HEK293 (cell line): ENCODE data around the gene CETN3.

ENCODE experiments used
- CTCF ChIA-PET: fragments of 350-600 bp; formaldehyde crosslinking; extraction: SDS; loops from one replicate; lab custom pipeline; 2021; ENCODE audit warnings: antibody characterized with exemption; lab: Yijun Ruan, JAX
- POLR2A ChIA-PET: fragments of 300-600 bp; formaldehyde crosslinking; extraction: SDS; loops from one replicate; lab custom pipeline; 2020; ENCODE audit warnings: antibody characterized with exemption, inconsistent platforms; lab: Yijun Ruan, JAX
- H3K27ac ChIP-seq: fragments of 200-500 bp; sonication (Bioruptor generic); 2 replicates; pipeline ENCODE4 v1.5.1; 2014; ENCODE audit warnings: low read depth, low read length, control low read depth, inconsistent platforms; ENCODE audit errors: extremely low read depth
- H3K36me3 ChIP-seq, 2 experiments: fragments of 200-500 bp in 1 of 2; sonication (Bioruptor generic) in 1 of 2; 1 replicate in 1 of 2; 2 replicates in 1 of 2; pipeline ENCODE4 v1.5.1; 2014 to 2017; ENCODE audit warnings: inconsistent platforms in 2 of 2, low read length in 2 of 2; ENCODE audit not compliant: control insufficient read depth in 2 of 2, insufficient read depth in 1 of 2
- H3K4me1 ChIP-seq: fragments of 200-500 bp; sonication (Bioruptor generic); 2 replicates; pipeline ENCODE4 v1.5.1; 2014; ENCODE audit warnings: mild to moderate bottlenecking, low read length, inconsistent platforms; ENCODE audit not compliant: control insufficient read depth, insufficient read depth
- H3K4me3 ChIP-seq: 2 replicates; pipeline ENCODE4 v1.5.1; 2011; ENCODE audit warnings: low read depth, mild to moderate bottlenecking, control low read depth, low read length, moderate library complexity
- H3K9me3 ChIP-seq: fragments of 200-500 bp; sonication (Bioruptor generic); 2 replicates; pipeline ENCODE4 v1.5.1; 2014; ENCODE audit warnings: low read depth, low read length, inconsistent platforms; ENCODE audit not compliant: control insufficient read depth, insufficient read depth
- BCL11A ChIP-seq: fragments of 450-650 bp; formaldehyde crosslinking; IDR thresholded peaks from 2 replicates; pipeline ENCODE4 v1.5.1; 2016; ENCODE audit warnings: low read depth, missing biosample characterization, missing genetic modification characterization
- GLI4 ChIP-seq: fragments of 450-650 bp; formaldehyde crosslinking; IDR thresholded peaks from 2 replicates; pipeline ENCODE4 v1.5.1; 2016; ENCODE audit warnings: missing biosample characterization, missing genetic modification characterization
- KLF1 ChIP-seq: fragments of 450-650 bp; formaldehyde crosslinking; IDR thresholded peaks from 2 replicates; pipeline ENCODE4 v1.5.1; 2016; ENCODE audit warnings: missing biosample characterization, missing genetic modification characterization
- KLF8 ChIP-seq: fragments of 450-650 bp; formaldehyde crosslinking; IDR thresholded peaks from 2 replicates; pipeline ENCODE4 v1.5.1; 2016; ENCODE audit warnings: missing biosample characterization, missing genetic modification characterization
- WT1 ChIP-seq: fragments of 450-650 bp; formaldehyde crosslinking; IDR thresholded peaks from 2 replicates; pipeline ENCODE4 v1.5.1; 2016; ENCODE audit warnings: missing biosample characterization, missing genetic modification characterization
- ZBTB20 ChIP-seq: fragments of 450-650 bp; formaldehyde crosslinking; IDR thresholded peaks from 2 replicates; pipeline ENCODE4 v1.5.1; 2016; ENCODE audit warnings: missing biosample characterization, missing genetic modification characterization
- ZEB2 ChIP-seq: fragments of 450-650 bp; formaldehyde crosslinking; IDR thresholded peaks from 2 replicates; pipeline ENCODE4 v1.5.1; 2016; ENCODE audit warnings: missing biosample characterization, missing genetic modification characterization
- ZNF140 ChIP-seq: fragments of 450-650 bp; formaldehyde crosslinking; IDR thresholded peaks from 2 replicates; pipeline ENCODE4 v1.5.1; 2016; ENCODE audit warnings: missing biosample characterization, missing genetic modification characterization
- ZNF146 ChIP-seq: fragments of 450-650 bp; formaldehyde crosslinking; IDR thresholded peaks from 2 replicates; pipeline ENCODE4 v1.5.1; 2016; ENCODE audit warnings: missing biosample characterization, missing genetic modification characterization
- ZNF155 ChIP-seq: fragments of 450-650 bp; formaldehyde crosslinking; IDR thresholded peaks from 2 replicates; pipeline ENCODE4 v1.5.1; 2016; ENCODE audit warnings: missing biosample characterization, missing genetic modification characterization
- ZNF391 ChIP-seq: fragments of 450-650 bp; formaldehyde crosslinking; IDR thresholded peaks from 2 replicates; pipeline ENCODE4 v1.5.1; 2016; ENCODE audit warnings: low read depth, missing biosample characterization, missing genetic modification characterization, borderline replicate concordance
- ZNF423 ChIP-seq: fragments of 450-650 bp; formaldehyde crosslinking; IDR thresholded peaks from 2 replicates; pipeline ENCODE4 v1.5.1; 2016; ENCODE audit warnings: missing biosample characterization, missing genetic modification characterization
- ZNF529 ChIP-seq: fragments of 450-650 bp; formaldehyde crosslinking; IDR thresholded peaks from 2 replicates; pipeline ENCODE4 v1.5.1; 2017; ENCODE audit warnings: missing genetic modification characterization, missing biosample characterization; ENCODE audit not compliant: insufficient replicate concordance
- ZNF624 ChIP-seq: fragments of 450-650 bp; formaldehyde crosslinking; IDR thresholded peaks from 2 replicates; pipeline ENCODE4 v1.5.1; 2017; ENCODE audit warnings: missing biosample characterization, missing genetic modification characterization
- ZNF707 ChIP-seq: fragments of 450-650 bp; formaldehyde crosslinking; IDR thresholded peaks from 2 replicates; pipeline ENCODE4 v1.5.1; 2016; ENCODE audit warnings: missing biosample characterization, missing genetic modification characterization
- ZNF768 ChIP-seq: fragments of 450-650 bp; formaldehyde crosslinking; IDR thresholded peaks from 2 replicates; pipeline ENCODE4 v1.5.1; 2018; ENCODE audit warnings: missing biosample characterization, mild to moderate bottlenecking, missing genetic modification characterization
- TF ChIP-seq, protein P1 (sequence below): fragments of 450-650 bp; formaldehyde crosslinking; IDR thresholded peaks from 2 replicates; pipeline ENCODE4 v1.5.1; 2016; ENCODE audit warnings: missing biosample characterization, missing genetic modification characterization
- TF ChIP-seq, protein P2 (sequence below): fragments of 450-650 bp; formaldehyde crosslinking; IDR thresholded peaks from 2 replicates; pipeline ENCODE4 v1.5.1; 2016; ENCODE audit warnings: missing biosample characterization, missing genetic modification characterization
- TF ChIP-seq, protein P3 (sequence below): fragments of 450-650 bp; formaldehyde crosslinking; IDR thresholded peaks from 2 replicates; pipeline ENCODE4 v1.5.1; 2017; ENCODE audit warnings: missing biosample characterization, missing genetic modification characterization
- TF ChIP-seq, protein P4 (sequence below): fragments of 450-650 bp; formaldehyde crosslinking; IDR thresholded peaks from 2 replicates; pipeline ENCODE4 v1.5.1; 2016; ENCODE audit warnings: missing biosample characterization, missing genetic modification characterization, low read depth
- TF ChIP-seq, protein P5 (sequence below): fragments of 450-650 bp; formaldehyde crosslinking; IDR thresholded peaks from 2 replicates; pipeline ENCODE4 v1.5.1; 2016; ENCODE audit warnings: missing biosample characterization, missing genetic modification characterization, low read depth

Gene CETN3

DNA sequence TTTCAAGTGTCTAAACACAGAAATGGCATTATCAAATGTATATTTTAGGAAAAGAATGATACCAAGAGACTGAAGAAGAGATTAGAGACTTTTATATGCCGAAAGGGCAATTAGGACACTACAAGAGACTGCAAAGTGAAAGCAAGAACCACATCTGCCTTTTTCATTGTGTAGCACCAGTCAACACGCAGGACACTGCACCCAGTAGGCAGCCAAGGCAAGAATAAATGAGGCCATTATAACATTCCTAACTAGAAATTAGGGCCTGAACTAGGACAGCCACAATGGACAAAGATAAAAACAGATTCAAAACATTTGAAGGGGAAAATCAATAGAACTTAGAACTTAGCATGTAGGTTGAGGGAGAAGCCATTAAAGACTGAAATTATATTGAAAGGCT lies 10.8 kb downstream of the CETN3 start:
- TF ChIP-seq ZNF155 (tag by site-specific recombination): no peak
- TF ChIP-seq, protein P1, sequence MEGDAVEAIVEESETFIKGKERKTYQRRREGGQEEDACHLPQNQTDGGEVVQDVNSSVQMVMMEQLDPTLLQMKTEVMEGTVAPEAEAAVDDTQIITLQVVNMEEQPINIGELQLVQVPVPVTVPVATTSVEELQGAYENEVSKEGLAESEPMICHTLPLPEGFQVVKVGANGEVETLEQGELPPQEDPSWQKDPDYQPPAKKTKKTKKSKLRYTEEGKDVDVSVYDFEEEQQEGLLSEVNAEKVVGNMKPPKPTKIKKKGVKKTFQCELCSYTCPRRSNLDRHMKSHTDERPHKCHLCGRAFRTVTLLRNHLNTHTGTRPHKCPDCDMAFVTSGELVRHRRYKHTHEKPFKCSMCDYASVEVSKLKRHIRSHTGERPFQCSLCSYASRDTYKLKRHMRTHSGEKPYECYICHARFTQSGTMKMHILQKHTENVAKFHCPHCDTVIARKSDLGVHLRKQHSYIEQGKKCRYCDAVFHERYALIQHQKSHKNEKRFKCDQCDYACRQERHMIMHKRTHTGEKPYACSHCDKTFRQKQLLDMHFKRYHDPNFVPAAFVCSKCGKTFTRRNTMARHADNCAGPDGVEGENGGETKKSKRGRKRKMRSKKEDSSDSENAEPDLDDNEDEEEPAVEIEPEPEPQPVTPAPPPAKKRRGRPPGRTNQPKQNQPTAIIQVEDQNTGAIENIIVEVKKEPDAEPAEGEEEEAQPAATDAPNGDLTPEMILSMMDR (tag by site-specific recombination): no peak
- TF ChIP-seq ZBTB20 (tag by site-specific recombination): no peak
- TF ChIP-seq, protein P2, sequence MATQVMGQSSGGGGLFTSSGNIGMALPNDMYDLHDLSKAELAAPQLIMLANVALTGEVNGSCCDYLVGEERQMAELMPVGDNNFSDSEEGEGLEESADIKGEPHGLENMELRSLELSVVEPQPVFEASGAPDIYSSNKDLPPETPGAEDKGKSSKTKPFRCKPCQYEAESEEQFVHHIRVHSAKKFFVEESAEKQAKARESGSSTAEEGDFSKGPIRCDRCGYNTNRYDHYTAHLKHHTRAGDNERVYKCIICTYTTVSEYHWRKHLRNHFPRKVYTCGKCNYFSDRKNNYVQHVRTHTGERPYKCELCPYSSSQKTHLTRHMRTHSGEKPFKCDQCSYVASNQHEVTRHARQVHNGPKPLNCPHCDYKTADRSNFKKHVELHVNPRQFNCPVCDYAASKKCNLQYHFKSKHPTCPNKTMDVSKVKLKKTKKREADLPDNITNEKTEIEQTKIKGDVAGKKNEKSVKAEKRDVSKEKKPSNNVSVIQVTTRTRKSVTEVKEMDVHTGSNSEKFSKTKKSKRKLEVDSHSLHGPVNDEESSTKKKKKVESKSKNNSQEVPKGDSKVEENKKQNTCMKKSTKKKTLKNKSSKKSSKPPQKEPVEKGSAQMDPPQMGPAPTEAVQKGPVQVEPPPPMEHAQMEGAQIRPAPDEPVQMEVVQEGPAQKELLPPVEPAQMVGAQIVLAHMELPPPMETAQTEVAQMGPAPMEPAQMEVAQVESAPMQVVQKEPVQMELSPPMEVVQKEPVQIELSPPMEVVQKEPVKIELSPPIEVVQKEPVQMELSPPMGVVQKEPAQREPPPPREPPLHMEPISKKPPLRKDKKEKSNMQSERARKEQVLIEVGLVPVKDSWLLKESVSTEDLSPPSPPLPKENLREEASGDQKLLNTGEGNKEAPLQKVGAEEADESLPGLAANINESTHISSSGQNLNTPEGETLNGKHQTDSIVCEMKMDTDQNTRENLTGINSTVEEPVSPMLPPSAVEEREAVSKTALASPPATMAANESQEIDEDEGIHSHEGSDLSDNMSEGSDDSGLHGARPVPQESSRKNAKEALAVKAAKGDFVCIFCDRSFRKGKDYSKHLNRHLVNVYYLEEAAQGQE (tag by site-specific recombination): no peak
- TF ChIP-seq, protein P3, sequence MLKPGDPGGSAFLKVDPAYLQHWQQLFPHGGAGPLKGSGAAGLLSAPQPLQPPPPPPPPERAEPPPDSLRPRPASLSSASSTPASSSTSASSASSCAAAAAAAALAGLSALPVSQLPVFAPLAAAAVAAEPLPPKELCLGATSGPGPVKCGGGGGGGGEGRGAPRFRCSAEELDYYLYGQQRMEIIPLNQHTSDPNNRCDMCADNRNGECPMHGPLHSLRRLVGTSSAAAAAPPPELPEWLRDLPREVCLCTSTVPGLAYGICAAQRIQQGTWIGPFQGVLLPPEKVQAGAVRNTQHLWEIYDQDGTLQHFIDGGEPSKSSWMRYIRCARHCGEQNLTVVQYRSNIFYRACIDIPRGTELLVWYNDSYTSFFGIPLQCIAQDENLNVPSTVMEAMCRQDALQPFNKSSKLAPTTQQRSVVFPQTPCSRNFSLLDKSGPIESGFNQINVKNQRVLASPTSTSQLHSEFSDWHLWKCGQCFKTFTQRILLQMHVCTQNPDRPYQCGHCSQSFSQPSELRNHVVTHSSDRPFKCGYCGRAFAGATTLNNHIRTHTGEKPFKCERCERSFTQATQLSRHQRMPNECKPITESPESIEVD (tag by site-specific recombination): no peak
- TF ChIP-seq WT1 (tag by site-specific recombination): no peak
- no peak for TF ChIP-seq BCL11A (tag by site-specific recombination)
- ChIA-PET CTCF (interaction anchor here (1.2 kb wide), 1 partner anchor 1669 kb away, joined by 3 read pairs; no protein-coding TSS in a partner anchor), POLR2A (interaction anchor here (2.9 kb wide), 1 partner anchor 11 kb away, joined by 16 read pairs; the partner anchor contains the start of gene CETN3)
- H3K36me3 ChIP-seq: peaks cover 7 to 27% of the 10 kb centered on the region in 2 experiments
- H3K9me3 ChIP-seq: no peaks in the 10 kb centered on the region
- H3K4me1 ChIP-seq: no peaks in the 10 kb centered on the region
- no peak overlapping the region for H3K4me3 ChIP-seq
- no peak overlapping the region for H3K27ac ChIP-seq

DNA sequence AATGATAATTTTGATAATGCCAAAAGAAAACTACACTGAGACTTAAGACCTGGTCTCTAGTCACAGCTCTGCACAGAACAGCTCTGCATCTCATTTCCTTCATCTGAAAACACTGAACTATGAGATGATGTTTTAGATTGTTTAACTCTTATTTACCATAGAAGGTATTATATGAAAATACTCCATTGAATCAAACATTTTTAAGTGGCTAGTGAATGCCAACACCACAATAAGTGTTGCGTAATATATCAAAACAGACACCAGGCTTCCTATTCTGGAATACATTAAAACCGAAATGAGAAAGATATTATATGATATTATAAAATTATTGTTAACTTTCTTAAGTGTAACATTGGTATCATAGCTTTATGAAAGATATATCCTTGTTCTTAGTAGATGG lies 14.6 kb downstream of the CETN3 start:
- ChIA-PET POLR2A (no interaction called here), CTCF (no interaction called here)
- no peak overlapping the region for H3K4me3 ChIP-seq
- no peaks in the 10 kb centered on the region for H3K4me1 ChIP-seq
- peaks cover 13 to 26% of the 10 kb centered on the region in 2 experiments for H3K36me3 ChIP-seq
- H3K9me3 ChIP-seq: no peaks in the 10 kb centered on the region
- no peak overlapping the region for H3K27ac ChIP-seq
- TF ChIP-seq ZNF146: no peak
- no peak for TF ChIP-seq ZNF529 (tag by site-specific recombination)
- no peak for TF ChIP-seq KLF1
- TF ChIP-seq GLI4: no peak
- no peak for TF ChIP-seq ZNF391 (tag by site-specific recombination)
- no peak for TF ChIP-seq KLF8
- TF ChIP-seq ZNF423 (tag by site-specific recombination): no peak
- no peak for TF ChIP-seq ZNF707 (tag by site-specific recombination)
- TF ChIP-seq ZNF624: no peak
- TF ChIP-seq, protein P4, sequence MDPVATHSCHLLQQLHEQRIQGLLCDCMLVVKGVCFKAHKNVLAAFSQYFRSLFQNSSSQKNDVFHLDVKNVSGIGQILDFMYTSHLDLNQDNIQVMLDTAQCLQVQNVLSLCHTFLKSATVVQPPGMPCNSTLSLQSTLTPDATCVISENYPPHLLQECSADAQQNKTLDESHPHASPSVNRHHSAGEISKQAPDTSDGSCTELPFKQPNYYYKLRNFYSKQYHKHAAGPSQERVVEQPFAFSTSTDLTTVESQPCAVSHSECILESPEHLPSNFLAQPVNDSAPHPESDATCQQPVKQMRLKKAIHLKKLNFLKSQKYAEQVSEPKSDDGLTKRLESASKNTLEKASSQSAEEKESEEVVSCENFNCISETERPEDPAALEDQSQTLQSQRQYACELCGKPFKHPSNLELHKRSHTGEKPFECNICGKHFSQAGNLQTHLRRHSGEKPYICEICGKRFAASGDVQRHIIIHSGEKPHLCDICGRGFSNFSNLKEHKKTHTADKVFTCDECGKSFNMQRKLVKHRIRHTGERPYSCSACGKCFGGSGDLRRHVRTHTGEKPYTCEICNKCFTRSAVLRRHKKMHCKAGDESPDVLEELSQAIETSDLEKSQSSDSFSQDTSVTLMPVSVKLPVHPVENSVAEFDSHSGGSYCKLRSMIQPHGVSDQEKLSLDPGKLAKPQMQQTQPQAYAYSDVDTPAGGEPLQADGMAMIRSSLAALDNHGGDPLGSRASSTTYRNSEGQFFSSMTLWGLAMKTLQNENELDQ (tag by site-specific recombination): no peak
- no peak for TF ChIP-seq ZEB2 (tag by site-specific recombination)
- TF ChIP-seq ZNF140 (tag by site-specific recombination): no peak
- TF ChIP-seq, protein P5, sequence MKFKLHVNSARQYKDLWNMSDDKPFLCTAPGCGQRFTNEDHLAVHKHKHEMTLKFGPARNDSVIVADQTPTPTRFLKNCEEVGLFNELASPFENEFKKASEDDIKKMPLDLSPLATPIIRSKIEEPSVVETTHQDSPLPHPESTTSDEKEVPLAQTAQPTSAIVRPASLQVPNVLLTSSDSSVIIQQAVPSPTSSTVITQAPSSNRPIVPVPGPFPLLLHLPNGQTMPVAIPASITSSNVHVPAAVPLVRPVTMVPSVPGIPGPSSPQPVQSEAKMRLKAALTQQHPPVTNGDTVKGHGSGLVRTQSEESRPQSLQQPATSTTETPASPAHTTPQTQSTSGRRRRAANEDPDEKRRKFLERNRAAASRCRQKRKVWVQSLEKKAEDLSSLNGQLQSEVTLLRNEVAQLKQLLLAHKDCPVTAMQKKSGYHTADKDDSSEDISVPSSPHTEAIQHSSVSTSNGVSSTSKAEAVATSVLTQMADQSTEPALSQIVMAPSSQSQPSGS: no peak
- TF ChIP-seq, protein P1 (tag by site-specific recombination): no peak
- no peak for TF ChIP-seq ZNF768 (tag by site-specific recombination)
